GM12864 (cell line): ENCODE measurements around the gene PTPRT.

ENCODE experiments used
- DNase-seq: peaks from one replicate; pipeline ENCODE4 v3.0.0-alpha.2; 2011; ENCODE audit warnings: low read depth
- H3K4me3 ChIP-seq: 2 replicates; pipeline ENCODE4 v1.5.1; 2011; ENCODE audit warnings: mild to moderate bottlenecking, low read depth, low read length, control low read depth
- TF ChIP-seq, protein P1 (sequence below): IDR thresholded peaks from 2 replicates; pipeline ENCODE4 v1.5.1; 2011; ENCODE audit warnings: low read depth, mild to moderate bottlenecking, moderate library complexity, low read length, control low read depth, inconsistent platforms; ENCODE audit errors: missing control alignments

Gene PTPRT

DNA sequence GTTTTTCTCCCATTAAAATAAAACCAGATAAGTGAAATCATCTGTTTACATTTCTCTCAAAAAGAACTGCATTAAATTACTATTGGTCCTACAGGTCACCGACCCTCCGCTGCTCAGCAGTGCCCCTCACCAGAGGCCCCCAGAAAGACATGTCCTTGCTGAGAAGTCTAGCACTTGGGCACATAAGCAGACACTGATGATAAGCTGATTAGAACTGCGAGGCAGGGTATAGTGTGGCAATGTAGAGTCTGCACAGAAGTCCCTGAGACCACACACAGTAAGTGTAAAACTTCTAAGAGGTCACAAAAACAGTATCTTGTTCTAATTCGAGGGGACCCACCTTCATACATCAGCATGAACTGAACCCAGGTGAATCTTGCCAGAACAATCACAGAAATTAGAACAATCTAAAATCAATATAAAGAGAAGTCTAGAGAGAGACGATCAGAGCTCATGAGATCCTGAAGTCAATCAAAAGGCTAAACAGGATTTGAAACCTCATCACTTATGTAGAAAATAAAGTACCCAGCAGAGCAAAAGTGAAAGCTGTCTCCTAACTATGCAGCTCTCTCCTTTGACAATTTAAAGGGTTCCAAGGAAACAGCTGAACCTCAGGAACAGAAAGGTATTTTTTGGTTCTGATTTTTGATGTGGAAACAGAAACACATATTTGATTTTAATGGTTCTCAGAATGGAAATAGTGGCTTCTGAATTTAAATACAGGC lies 182.9 kb downstream of the PTPRT start:
- H3K4me3 ChIP-seq, result no peak overlapping the region
- TF ChIP-seq, protein P1, sequence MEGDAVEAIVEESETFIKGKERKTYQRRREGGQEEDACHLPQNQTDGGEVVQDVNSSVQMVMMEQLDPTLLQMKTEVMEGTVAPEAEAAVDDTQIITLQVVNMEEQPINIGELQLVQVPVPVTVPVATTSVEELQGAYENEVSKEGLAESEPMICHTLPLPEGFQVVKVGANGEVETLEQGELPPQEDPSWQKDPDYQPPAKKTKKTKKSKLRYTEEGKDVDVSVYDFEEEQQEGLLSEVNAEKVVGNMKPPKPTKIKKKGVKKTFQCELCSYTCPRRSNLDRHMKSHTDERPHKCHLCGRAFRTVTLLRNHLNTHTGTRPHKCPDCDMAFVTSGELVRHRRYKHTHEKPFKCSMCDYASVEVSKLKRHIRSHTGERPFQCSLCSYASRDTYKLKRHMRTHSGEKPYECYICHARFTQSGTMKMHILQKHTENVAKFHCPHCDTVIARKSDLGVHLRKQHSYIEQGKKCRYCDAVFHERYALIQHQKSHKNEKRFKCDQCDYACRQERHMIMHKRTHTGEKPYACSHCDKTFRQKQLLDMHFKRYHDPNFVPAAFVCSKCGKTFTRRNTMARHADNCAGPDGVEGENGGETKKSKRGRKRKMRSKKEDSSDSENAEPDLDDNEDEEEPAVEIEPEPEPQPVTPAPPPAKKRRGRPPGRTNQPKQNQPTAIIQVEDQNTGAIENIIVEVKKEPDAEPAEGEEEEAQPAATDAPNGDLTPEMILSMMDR, result no peak
- DNase-seq, result no peak

DNA sequence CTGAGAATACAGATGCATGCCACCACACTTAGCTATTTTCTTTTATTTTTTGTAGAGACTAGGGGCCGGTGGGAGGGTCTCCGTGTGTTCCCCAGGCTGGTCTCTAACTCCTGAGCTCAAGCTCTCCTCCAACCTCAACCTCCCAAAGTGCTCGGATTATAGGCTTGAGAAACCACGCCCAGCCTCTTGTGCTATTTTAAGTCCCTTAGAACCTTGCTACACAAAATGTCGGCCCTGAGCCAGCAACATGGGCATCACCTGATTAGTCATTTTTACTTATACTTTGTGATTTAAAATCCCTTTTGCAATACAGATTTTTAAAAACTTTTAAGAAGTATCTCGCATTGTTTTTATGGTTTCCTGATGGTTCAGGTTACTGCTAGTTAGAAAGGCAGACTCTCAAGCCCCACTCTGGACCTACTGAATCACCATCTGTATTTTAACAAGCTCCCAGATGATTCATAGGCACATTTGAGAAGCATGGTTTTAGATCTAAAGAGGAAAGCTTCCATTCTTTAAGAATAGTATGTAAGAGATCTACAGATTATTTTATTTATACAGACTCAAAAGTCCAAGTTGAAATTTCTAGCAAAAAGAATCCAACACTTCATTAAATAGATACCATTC lies 186.3 kb downstream of the PTPRT start:
- H3K4me3 ChIP-seq, result no peak overlapping the region
- DNase-seq, result no peak
- TF ChIP-seq, protein P1, result no peak

DNA sequence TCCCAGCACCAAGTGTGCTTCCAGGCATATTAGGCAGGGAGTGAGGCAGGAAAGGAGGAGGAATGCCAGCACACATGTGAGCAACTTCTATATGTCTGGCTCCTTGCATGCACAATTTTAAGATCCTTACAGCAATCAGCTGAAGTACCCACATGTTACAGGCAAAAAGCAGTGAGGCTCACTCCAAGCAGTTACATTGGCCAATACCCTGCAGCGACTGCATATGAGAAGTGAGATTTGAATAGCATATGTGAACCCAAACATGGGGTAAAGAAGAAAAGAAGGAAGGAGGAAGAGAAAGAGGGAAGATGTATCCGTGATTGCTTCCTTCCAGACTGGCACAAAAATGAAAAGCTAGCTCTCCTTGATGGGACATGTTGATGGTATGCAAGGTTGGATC lies 193.6 kb downstream of the PTPRT start:
- H3K4me3 ChIP-seq, result no peak overlapping the region
- no peak for DNase-seq
- TF ChIP-seq, protein P1, result no peak

DNA sequence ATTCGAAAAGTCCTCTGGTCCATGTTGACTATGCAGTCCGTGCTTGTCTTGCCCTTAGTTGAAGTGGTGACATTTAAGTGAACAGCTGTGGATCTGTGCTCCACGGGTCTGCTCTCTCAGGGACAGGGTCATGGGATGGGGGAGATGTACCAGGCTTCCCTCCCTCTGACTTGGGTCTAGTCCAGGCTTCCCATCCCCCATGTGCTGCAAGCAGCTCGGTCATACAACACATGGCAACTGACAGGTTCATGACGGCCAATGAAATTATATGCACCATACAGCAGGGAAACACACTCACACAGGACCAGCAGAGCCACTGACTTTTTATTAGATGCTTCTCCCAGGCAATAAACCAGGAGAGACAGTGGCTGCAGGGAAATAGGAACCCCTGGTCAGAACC lies 201.4 kb downstream of the PTPRT start:
- no peak overlapping the region for H3K4me3 ChIP-seq
- TF ChIP-seq, protein P1, result no peak
- DNase-seq, result no peak

DNA sequence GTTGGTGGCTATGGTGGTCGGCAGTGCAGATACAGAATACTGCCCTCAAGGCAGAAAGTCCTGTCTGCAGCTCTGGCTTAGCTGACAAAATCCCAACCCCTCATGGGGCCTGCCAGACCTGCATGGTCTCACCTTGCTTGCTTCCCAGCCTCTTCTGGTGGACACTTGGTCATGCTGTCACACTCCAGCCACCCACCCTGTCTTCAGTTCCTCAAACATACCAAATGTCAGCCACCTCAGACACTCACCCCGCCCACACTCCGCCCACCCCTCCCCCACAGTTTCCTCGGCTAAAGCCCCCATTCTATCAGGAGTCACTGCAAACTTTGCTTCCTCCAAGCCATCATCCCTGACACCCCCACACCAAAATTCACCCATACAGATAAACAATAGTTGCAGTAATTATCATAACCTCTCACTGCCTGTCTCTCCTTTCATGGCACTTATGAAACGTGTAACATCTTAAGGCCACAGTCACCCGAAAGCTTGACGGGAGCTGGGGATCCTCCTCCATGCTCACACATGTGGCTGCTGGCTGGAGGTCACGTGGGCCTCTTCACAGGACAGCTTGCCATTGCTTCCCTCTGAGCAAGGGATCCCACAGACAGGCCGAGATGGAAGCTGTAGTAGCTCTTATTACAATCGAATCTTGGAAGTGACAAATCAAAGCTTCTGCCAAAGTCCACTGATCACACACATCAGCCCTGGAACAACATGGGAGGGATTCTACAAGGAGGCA lies 202.2 kb downstream of the PTPRT start:
- H3K4me3 ChIP-seq, result no peak overlapping the region
- TF ChIP-seq, protein P1, result no peak
- no peak for DNase-seq

DNA sequence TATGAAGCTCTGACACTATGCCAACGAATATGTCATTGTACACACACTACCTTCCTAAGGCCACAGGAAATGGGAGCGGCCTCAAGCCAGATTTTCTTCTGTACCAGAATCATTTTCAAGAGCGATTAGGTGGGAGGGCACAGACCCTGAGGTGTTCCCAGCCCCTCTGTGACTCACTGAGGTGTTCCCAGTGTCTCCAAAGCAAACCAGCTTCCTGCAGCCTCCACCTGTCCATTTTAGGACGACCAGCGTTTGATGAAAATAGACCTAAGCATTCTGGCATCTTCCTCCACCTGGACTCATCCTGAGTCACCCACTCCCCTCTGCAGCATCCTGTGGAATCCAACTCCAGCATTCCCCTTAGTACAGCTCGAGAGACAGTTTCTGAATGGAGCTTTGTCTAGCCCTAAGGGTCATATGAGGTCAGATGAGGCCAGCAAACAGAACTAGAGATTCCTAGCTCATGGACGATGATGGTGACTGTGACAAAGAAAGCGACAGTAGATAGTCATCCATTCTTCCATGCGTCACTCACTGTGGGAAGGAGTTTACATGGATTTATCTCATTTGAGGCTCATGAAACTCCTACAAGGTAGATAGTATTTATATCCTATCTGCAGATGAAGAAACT lies 203.4 kb downstream of the PTPRT start:
- TF ChIP-seq, protein P1, result no peak
- no peak overlapping the region for H3K4me3 ChIP-seq
- no peak for DNase-seq
